Astrocyte (in vitro differentiated cells and primary cell): ENCODE results near the gene ADARB2.

ENCODE experiments used
- CTCF ChIP-seq: IDR thresholded peaks from 2 replicates; pipeline ENCODE4 v1.5.1; 2011; ENCODE audit warnings: low read depth, mild to moderate bottlenecking, inconsistent platforms, low read length, moderate library complexity; ENCODE audit not compliant: insufficient read depth
- EZH2 ChIP-seq: IDR thresholded peaks from 2 replicates; pipeline ENCODE4 v1.6.1; 2012; ENCODE audit warnings: mild to moderate bottlenecking, low read length, inconsistent platforms; ENCODE audit not compliant: insufficient read depth

DNA sequence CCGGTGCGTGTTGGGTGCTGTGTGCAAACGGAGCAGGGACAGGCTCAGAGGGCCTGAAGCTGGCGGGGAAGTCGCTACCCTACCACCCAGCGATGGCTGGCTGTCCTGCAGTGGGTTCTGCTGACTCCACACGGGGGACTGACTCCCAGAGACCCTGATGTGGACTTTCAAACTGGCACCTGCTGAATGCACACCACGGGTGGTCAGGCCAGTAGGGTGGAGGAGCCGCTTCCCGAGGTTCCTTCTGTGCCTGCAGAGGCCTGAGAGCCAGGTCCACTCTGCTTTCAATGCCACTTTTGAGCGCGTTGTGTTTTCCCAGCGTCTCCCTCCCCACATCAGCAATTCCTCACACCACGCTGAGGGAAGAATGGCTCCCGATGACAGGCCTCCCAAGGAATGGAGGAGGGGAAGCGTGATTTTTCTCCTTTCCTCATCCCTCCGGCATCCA, 135.3 kb downstream of the ADARB2 start:
- TF ChIP-seq CTCF: no peak
- no peak for TF ChIP-seq EZH2
